Measurements from ENCODE around the gene UMAD1.

- TF ChIP-seq CTCF (conservative IDR thresholded peaks at IDR 0.05; ENCODE audit: low read depth, low read length) (no peak), POLR2A (IDR thresholded peaks at IDR 0.05; ENCODE audit: low read depth, low read length) (no peak), MAZ (IDR thresholded peaks at IDR 0.05; ENCODE audit: borderline replicate concordance, low read depth, low read length) (no peak), CEBPB (IDR thresholded peaks at IDR 0.05; ENCODE audit: low read depth, low read length) (no peak), SMC3 (IDR thresholded peaks at IDR 0.05; ENCODE audit: low read depth, low read length) (no peak), MAFK (IDR thresholded peaks at IDR 0.05; ENCODE audit: low read depth, low read length) (no peak), BHLHE40 (IDR thresholded peaks at IDR 0.05; ENCODE audit: low read depth, low read length) (no peak), FOS (IDR thresholded peaks at IDR 0.05; ENCODE audit: low read depth, low read length) (no peak), USF2 (IDR thresholded peaks at IDR 0.05; ENCODE audit: low read depth, low read length) (no peak), RCOR1 (IDR thresholded peaks at IDR 0.05; ENCODE audit: insufficient replicate concordance, low read length) (no peak)
Observed at GRCh38 chr7:7720193-7720592, 79.6 kb downstream of the UMAD1 start.
